HG03175 (cell line): ENCODE measurements around the gene ATP1A1.

Experiments
- ATAC-seq: cut with Tn5 transposase; IDR thresholded peaks from one replicate; pipeline ENCODE4 v1.9.1; 2021; ENCODE audit warnings: mild to moderate bottlenecking, moderate library complexity; ENCODE audit not compliant: unreplicated experiment

ATP1A1 gene

DNA sequence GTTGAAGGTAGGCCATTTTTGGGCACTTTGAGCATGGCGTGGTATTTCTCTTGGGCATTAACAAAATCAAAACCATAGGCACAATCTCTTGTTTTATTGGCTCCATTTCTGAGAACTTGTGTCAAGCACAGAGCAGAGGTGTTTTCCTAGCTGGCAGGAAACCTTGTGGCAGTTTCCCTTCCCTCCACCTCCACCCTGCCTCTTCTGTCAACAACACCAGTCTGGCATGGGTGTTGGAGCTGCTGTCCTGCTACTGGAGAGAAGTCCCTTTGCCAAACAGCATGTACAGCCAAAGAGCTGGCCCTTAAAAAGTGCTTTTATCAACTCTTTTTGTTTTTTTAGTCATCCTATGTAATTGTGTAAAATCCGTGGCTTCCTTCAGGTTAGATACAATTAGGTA, 16.0 kb downstream of the ATP1A1 start:
- ATAC-seq: no peak

GRCh38 chr1:116389686-116390085, 16.6 kb downstream of the ATP1A1 start:
- no peak for ATAC-seq

DNA sequence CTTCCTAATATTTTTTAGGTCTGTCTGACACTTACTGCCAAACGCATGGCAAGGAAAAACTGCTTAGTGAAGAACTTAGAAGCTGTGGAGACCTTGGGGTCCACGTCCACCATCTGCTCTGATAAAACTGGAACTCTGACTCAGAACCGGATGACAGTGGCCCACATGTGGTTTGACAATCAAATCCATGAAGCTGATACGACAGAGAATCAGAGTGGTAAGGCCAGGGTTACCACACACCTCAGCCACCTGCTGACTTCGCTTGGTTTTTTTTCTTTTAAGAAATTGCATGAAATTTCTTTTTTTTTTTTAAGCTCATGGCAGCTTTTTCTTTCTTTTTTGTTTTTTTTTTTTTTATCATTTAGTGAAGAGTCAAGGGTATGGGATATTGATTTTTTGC, 17.2 kb downstream of the ATP1A1 start:
- peak; percentile 94 for ATAC-seq

DNA sequence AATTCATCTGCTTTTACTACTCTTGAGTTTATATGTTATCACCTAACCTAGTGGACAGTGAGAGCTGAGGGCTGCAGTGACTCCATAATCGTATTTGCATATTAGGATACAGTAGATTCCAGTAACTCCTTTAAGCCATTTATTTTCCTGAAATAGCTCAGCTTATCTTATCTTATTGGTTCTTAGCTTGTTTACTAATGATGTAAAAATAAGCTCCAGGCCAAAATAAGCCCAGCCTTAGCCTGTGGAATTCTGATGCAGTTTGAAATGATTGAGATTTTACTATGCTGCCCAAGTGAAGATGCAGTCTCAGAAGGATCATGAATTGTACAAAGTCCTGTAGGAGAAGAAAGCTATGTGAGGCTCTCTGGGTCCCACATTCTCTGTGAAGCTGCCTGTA, 18.1 kb downstream of the ATP1A1 start:
- no peak for ATAC-seq

DNA sequence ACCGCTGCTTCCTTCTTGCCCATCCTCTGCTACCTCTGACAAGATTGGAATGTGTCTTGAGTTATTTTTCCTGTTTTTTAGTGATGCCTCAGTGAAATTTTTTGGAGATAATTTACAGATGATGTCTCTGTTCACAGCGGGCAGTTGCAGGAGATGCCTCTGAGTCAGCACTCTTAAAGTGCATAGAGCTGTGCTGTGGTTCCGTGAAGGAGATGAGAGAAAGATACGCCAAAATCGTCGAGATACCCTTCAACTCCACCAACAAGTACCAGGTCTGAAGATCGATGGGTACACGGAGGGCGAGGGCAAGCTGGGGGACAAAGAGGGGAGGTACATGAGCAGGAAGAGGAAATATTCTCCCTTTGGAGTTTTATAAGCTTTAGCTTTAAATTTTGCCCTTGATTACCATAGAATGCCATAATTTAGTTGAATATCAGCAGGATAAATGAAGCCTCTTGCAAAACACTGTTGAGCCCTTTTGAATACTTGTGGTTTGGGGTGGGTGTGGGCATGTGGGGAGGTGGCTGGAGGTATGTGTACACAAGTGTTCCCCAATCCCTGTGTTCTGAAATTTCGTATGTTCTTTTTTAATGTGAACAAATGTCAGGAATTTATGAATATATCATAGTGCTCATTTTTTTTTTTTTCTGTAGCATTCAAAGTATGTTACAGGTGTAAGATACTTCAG, 19.8 kb downstream of the ATP1A1 start:
- no peak for ATAC-seq

DNA sequence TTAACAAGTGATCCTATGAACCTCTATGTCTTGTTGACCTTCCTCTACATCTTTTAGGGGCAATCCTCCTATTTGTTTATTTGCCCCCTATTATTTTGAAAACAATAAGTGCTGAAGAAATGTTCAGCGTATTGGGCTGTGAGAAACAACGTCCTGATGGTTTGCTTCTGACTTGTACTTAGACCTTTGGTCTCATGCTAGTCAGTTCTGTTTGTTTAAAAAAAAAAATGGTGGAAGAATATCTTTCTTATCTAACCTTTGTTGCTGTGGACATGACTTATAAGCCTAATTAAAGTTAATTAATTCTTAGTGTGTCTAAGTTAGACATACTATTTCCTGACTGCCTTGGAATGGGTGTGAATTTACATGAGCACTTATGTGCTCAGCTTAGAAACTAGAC, 20.7 kb downstream of the ATP1A1 start:
- no peak for ATAC-seq

GRCh38 chr1:116394270-116394669, 21.2 kb downstream of the ATP1A1 start:
- no peak for ATAC-seq

DNA sequence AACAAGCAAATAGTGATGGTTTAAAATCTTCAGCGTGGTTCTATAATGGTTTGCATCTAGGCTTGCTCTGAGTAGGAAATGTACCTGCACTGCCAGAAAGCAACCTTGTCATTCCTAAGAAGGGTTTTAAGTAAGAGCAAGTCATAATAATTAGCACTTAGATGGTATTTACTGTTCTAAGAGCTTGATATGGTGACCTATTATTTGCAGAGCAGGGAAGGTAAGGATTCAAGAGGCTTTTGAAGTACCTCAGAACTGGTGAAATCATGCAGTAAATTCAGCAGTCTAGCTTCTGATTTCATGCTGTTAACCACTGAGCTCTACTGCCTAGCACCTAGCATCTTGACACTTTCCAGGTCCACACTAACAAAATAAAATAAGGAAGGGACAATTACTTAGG, 23.7 kb downstream of the ATP1A1 start:
- no peak for ATAC-seq

DNA sequence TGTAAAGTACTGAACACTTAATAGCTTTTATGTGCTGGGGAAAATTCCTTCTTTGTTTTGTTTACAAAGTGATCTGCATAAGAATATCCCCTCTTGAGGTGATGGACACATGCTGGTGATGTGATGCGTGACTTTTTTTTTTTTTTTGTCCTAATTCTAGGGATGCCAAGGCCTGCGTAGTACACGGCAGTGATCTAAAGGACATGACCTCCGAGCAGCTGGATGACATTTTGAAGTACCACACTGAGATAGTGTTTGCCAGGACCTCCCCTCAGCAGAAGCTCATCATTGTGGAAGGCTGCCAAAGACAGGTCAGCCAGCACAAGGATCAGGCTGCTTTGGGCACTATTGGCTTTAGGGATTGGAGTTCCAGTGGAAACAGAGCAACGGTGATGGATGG, 24.7 kb downstream of the ATP1A1 start:
- no peak for ATAC-seq

DNA sequence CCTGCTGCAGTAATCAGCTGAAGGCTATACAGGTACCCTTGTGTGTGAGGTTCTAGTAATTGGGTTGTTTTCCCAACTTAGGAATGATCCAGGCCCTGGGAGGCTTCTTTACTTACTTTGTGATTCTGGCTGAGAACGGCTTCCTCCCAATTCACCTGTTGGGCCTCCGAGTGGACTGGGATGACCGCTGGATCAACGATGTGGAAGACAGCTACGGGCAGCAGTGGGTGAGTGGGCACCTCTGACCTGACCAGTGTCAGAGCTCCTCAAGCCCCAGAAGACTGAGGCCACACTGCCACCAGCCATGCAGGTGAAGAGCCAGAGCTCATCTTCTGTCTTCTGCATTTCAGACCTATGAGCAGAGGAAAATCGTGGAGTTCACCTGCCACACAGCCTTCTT, 27.7 kb downstream of the ATP1A1 start:
- ATAC-seq: no peak

- no peak for ATAC-seq
Measured at GRCh38 chr1:116401646-116402176, 28.7 kb downstream of the ATP1A1 start.

DNA sequence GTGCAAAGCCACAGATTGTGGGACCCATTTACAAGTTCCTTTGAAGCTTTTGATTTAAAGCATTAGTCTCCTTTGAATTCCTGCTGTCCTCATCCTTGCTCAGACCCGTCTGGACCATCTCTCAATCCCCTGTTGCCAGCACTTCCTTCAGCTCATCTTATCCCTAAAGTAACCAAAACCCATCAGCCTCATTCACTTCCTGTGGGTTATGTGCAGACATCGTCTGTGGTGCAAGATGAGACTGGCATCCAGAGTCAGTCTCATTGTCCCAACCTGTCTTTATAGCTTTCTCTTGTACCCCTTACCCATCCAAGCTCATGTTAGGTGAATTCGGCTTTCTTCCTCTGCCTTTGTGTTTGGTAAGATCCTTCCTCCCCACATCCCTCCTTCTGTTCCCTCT, 29.3 kb downstream of the ATP1A1 start:
- no peak for ATAC-seq

DNA sequence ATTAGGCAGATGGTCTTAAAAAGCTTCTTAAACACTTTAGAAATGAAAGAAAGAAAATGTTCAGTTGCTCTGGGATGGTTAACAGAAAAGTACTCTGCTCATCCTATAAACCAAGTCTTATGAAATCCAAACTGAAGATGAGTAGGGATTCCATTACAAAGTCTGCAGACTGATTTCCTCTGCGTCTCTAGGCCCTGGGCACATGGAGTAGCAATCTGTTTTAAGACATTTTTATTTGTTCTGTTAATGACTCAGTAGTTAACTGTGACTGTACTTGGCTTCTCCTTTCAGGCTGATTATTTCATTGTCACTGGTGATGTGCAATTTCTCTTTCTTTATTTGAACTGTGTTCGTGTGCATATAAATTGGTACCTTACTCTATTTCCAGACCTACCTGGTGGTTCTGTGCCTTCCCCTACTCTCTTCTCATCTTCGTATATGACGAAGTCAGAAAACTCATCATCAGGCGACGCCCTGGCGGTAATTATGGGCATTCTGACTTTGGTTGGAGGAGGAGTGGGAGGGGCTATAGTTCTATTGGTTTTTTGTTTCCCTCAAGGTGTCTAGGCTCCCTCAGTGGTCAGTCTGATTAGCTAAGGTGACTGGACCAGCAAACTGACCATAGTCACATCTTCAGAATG, 30.6 kb downstream of the ATP1A1 start:
- no peak for ATAC-seq

GRCh38 chr1:116404699-116405098, 31.7 kb downstream of the ATP1A1 start:
- no peak for ATAC-seq

DNA sequence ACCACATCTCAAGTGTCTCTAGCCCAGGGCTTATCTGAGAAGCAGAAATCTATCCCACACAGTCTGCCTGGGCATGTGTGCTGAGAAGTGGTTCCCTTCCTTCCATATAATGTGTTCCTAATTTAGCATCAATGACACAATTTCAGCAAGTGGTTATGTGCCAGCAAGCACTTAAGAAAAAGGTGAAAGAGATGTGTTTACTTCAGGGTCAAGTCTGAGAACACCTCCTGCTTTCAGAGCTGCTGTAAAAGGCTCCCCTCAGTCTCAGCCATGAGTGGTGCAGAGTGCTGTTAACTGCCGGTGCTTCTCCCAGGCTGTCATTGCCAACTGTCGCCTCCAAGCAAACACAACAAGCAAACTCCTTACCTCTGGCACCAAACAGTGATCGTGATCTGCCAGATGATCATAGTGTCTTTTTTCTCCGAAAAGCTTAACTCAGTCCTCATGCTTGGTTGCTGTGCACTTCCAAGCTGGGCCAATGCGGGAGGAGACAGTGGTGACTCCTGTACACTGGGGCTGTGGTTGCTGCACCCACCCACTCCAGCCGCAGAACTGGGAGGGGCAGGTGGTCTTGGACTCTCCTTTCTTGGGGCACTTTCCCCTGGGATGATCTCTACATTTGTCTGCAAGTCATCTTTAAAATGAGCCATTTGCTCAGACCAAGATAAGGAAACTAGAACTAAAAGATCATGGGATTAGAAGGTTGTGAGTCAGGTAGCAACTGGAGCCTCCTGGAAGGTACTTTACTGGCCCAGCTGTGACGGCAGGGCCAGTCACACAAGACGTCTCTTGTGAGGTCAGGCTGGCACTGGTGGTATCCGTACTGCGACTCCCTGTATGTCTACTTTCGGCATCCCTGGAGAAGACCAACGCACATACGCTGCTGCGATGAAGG, 32.4 kb downstream of the ATP1A1 start:
- ATAC-seq: no peak

GRCh38 chr1:116407033-116407432, 34.0 kb downstream of the ATP1A1 start:
- ATAC-seq: no peak

- ATAC-seq: no peak
Measured at GRCh38 chr1:116408193-116408592, 35.1 kb downstream of the ATP1A1 start.

GRCh38 chr1:116408803-116409720, 36.0 kb downstream of the ATP1A1 start:
- ATAC-seq: no peak

DNA sequence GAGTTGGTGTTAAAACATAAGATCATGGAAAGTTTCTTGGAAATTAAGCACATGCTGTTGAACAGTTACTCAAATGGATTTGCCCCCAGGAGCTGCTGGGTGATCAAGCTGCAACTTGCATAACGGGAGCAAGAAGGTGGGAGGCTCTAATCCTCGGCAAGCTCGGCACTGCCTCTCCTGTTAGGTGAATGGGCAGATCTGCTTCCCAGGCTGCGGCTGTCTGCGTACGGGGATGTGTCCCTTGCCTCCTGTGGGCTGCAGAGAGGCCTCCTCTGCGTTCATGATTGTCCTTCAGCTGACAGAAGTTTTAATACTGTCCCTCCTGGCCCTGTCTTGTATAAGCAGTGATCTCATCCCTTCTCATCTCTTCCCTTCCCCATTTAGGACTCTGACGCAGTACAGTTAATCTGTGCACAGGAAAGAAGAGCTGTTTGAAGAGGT, 36.7 kb downstream of the ATP1A1 start:
- ATAC-seq: no peak

DNA sequence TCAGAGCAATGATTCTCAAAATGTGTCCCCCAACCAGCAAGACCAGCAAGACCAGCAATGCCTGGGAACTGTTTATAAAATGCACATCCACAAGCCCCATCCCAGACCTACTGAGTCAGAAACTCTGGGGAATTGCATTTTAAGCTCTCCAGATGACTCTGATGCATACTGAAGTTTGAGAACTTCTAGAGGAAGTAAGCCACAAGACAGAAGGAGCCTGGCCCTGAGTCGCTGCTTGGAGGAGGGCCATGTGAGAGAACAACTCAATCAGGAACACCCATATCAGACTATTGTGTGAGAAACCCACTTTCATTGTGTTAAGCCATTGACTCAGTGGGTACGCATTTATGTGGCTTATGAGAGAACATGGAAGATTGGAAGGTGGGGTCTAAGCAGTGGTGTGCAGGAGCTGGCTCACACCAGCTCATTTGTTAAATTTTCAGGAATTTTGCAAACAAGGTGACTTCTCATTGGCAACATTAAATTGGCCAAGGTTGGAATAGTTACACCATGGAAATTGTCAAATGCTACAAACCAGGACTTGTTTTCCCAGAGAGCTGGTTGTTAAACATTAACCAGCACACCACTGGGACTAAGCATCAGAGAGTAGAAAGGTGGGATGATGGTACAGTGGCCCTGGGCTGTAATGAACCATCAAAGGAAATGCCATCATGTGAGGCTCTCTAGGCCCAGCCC, 38.9 kb downstream of the ATP1A1 start:
- no peak for ATAC-seq
